H9 (cell line): Measurements from ENCODE around the gene OR6T1. TPM values are rescaled to one million over a fixed set of nuclear protein-coding genes. Genes with fewer than 3 reads are reported as not detected.

Experiments used
- DNase-seq: peaks from one replicate; pipeline ENCODE4 v3.0.0-alpha.2; 2017
- H2AFZ ChIP-seq: one replicate; pipeline ENCODE4 v1.6.1; 2013; ENCODE audit warnings: mild to moderate bottlenecking, low read length, control low read depth, moderate library complexity
- H2AK5ac ChIP-seq: 2 replicates; pipeline ENCODE4 v1.6.1; 2013; ENCODE audit warnings: low read length, control low read depth, mixed read lengths; ENCODE audit not compliant: insufficient read length
- H2BK120ac ChIP-seq: one replicate; pipeline ENCODE4 v1.6.1; 2013; ENCODE audit warnings: low read depth, mild to moderate bottlenecking, low read length, control low read depth, inconsistent platforms; ENCODE audit not compliant: poor library complexity, severe bottlenecking
- H2BK12ac ChIP-seq: 2 replicates; pipeline ENCODE4 v1.6.1; 2013; ENCODE audit warnings: low read length, control low read depth, mixed read lengths, low read depth; ENCODE audit not compliant: insufficient read length
- H2BK15ac ChIP-seq: 2 replicates; pipeline ENCODE4 v1.6.1; 2013; ENCODE audit warnings: low read depth, low read length, control low read depth
- H2BK20ac ChIP-seq: one replicate; pipeline ENCODE4 v1.6.1; 2013; ENCODE audit warnings: low read depth, mild to moderate bottlenecking, low read length, control low read depth, inconsistent platforms; ENCODE audit not compliant: poor library complexity, severe bottlenecking
- H2BK5ac ChIP-seq: 2 replicates; pipeline ENCODE4 v1.6.1; 2013; ENCODE audit warnings: low read length, control low read depth, mixed read lengths; ENCODE audit not compliant: insufficient read length
- H3K14ac ChIP-seq: 2 replicates; pipeline ENCODE4 v1.6.1; 2013; ENCODE audit warnings: low read length, control low read depth; ENCODE audit not compliant: insufficient read depth
- H3K18ac ChIP-seq: 2 replicates; pipeline ENCODE4 v1.6.1; 2013; ENCODE audit warnings: low read depth, mild to moderate bottlenecking, mixed read lengths, low read length, control low read depth; ENCODE audit not compliant: insufficient read length
- H3K23ac ChIP-seq: 2 replicates; pipeline ENCODE4 v1.6.1; 2013; ENCODE audit warnings: low read length, control low read depth, mixed read lengths, low read depth; ENCODE audit not compliant: insufficient read length
- H3K23me2 ChIP-seq: 2 replicates; pipeline ENCODE4 v1.6.1; 2013; ENCODE audit warnings: low read depth, mild to moderate bottlenecking, mixed read lengths, low read length, control low read depth; ENCODE audit not compliant: insufficient read length, poor library complexity, severe bottlenecking
- H3K27ac ChIP-seq: 2 replicates; pipeline ENCODE4 v1.5.1; 2013; ENCODE audit warnings: low read length, control low read depth, mixed read lengths, low read depth; ENCODE audit not compliant: insufficient read length
- H3K27me3 ChIP-seq: 2 replicates; pipeline ENCODE4 v1.6.1; 2013; ENCODE audit warnings: low read length, control low read depth, inconsistent platforms; ENCODE audit not compliant: insufficient read depth
- H3K4ac ChIP-seq: 2 replicates; pipeline ENCODE4 v1.6.1; 2013; ENCODE audit warnings: low read depth, mild to moderate bottlenecking, control low read depth, inconsistent platforms, low read length, moderate library complexity
- H3K4me1 ChIP-seq: 2 replicates; pipeline ENCODE4 v1.6.1; 2013; ENCODE audit warnings: low read length, control low read depth, inconsistent platforms; ENCODE audit not compliant: insufficient read depth
- H3K4me2 ChIP-seq: 2 replicates; pipeline ENCODE4 v1.6.1; 2013; ENCODE audit warnings: low read length, control low read depth, mixed read lengths; ENCODE audit not compliant: insufficient read length, insufficient read depth
- H3K56ac ChIP-seq: 2 replicates; pipeline ENCODE4 v1.6.1; 2013; ENCODE audit warnings: low read depth, mild to moderate bottlenecking, mixed read lengths, low read length, control low read depth; ENCODE audit not compliant: insufficient read length
- H3K79me1 ChIP-seq: 2 replicates; pipeline ENCODE4 v1.6.1; 2013; ENCODE audit warnings: low read depth, mild to moderate bottlenecking, moderate library complexity, low read length, control low read depth, inconsistent platforms; ENCODE audit not compliant: insufficient read depth, poor library complexity, severe bottlenecking
- H3K79me2 ChIP-seq: 2 replicates; pipeline ENCODE4 v1.6.1; 2013; ENCODE audit warnings: low read length, control low read depth, inconsistent platforms; ENCODE audit not compliant: insufficient read depth
- H3K9ac ChIP-seq: 2 replicates; pipeline ENCODE4 v1.6.1; 2013; ENCODE audit warnings: low read length, control low read depth, mixed read lengths; ENCODE audit not compliant: insufficient read length; ENCODE audit errors: extremely low read depth
- H3K9me3 ChIP-seq: one replicate; pipeline ENCODE4 v1.6.1; 2013; ENCODE audit warnings: low read depth, low read length, inconsistent platforms; ENCODE audit not compliant: control insufficient read depth
- H3T11ph ChIP-seq: one replicate; pipeline ENCODE4 v1.6.1; 2013; ENCODE audit warnings: mild to moderate bottlenecking, low read length, control low read depth, inconsistent platforms
- H4K20me1 ChIP-seq: one replicate; pipeline ENCODE4 v1.6.1; 2013; ENCODE audit not compliant: control insufficient read depth, insufficient read length, insufficient read depth
- H4K5ac ChIP-seq: 2 replicates; pipeline ENCODE4 v1.6.1; 2013; ENCODE audit warnings: low read depth, mild to moderate bottlenecking, mixed read lengths, low read length, control low read depth; ENCODE audit not compliant: insufficient read length
- H4K8ac ChIP-seq: replicated peaks from 2 replicates; pipeline ENCODE4 v1.6.1; 2013; ENCODE audit warnings: low read length, control low read depth, mixed read lengths, low read depth; ENCODE audit not compliant: insufficient read length
- H4K91ac ChIP-seq: 2 replicates; pipeline ENCODE4 v1.6.1; 2013; ENCODE audit warnings: low read depth, mild to moderate bottlenecking, moderate library complexity, mixed read lengths, low read length, control low read depth; ENCODE audit not compliant: insufficient read length
- H3K27ac Mint-ChIP-seq, 3 experiments: 2 replicates in 2 of 3; 3 replicates in 1 of 3; pipeline ENCODE4 v1.8.0; 2020 to 2021; ENCODE audit warnings: mixed read lengths in 3 of 3, mild to moderate bottlenecking in 1 of 3, moderate library complexity in 1 of 3
- H3K27me3 Mint-ChIP-seq: 2 replicates; pipeline ENCODE4 v1.8.0; 2021; ENCODE audit warnings: low read depth, mild to moderate bottlenecking, moderate library complexity, mixed read lengths
- H3K36me3 Mint-ChIP-seq, 3 experiments: 2 replicates in 2 of 3; 3 replicates in 1 of 3; pipeline ENCODE4 v1.8.0; 2020 to 2021; ENCODE audit warnings: low read depth in 3 of 3, mixed read lengths in 3 of 3; ENCODE audit not compliant: insufficient read depth in 1 of 3
- H3K4me1 Mint-ChIP-seq, 2 experiments: 2 replicates each; pipeline ENCODE4 v1.8.0; 2020; ENCODE audit warnings: mixed read lengths in 2 of 2
- H3K4me3 Mint-ChIP-seq, 2 experiments: 2 replicates in 1 of 2; 3 replicates in 1 of 2; pipeline ENCODE4 v1.8.0; 2020 to 2021; ENCODE audit warnings: mild to moderate bottlenecking in 2 of 2, mixed read lengths in 2 of 2, moderate library complexity in 1 of 2
- H3K9me3 Mint-ChIP-seq, 2 experiments: 2 replicates in 1 of 2; 3 replicates in 1 of 2; pipeline ENCODE4 v1.8.0; 2020; ENCODE audit warnings: mild to moderate bottlenecking in 2 of 2, mixed read lengths in 2 of 2, moderate library complexity in 1 of 2
- WGBS: extraction: QIAGEN DNeasy Blood & Tissue Kit; methylation state at CpG from one replicate; pipeline ENCODE4 v1.1.7; 2013; ENCODE audit warnings: missing lambda C conversion rate, low lambda C conversion rate, mixed read lengths; ENCODE audit not compliant: insufficient read length; ENCODE audit errors: extremely low coverage; 5-methylcytosine and 5-hydroxymethylcytosine counted together
- total RNA-seq: library from RNA; stranded (reverse); gene quantifications from 2 replicates; pipeline ENCODE4 v1.2.1, GENCODE V29; 2021
- TF ChIP-seq, protein P1 (sequence below): fragments of 200-600 bp; sonication (generic); conservative IDR thresholded peaks from 3 replicates; pipeline ENCODE4 v1.8.0; 2021; ENCODE audit warnings: antibody characterized with exemption, mild to moderate bottlenecking

Gene OR6T1
- total RNA-seq, 1 experiment from 2014 or later: not detected

DNA sequence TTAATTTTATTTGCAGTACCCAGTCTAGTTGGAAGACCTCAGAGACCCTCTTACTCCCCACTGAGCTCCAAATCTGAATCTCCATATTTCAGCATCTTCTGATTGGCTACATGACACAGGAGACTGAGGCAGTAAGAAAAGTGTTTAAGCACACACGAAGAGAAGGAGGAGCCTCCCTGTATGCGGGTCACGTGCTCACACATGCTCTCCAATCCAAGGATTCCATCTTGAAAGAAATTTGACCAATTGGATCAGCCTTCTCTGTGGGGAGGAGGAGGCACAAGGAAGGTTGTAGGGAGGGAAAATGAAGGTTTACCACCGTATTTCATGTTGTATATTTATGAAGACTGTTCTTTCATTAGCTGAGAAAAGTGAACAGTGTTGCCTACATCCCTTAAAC, 1.2 kb downstream of the OR6T1 start:
- Histone ChIP-seq H3K4me1 (no peaks in the 10 kb centered on the region), H3K4ac (no peak overlapping the region), H3K9ac (no peak overlapping the region), H3K4me2 (no peak overlapping the region), H2BK5ac (no peak overlapping the region), H3K56ac (no peak overlapping the region), H4K5ac (no peak overlapping the region), H2AFZ (no peak overlapping the region), H2BK120ac (no peak overlapping the region), H2BK12ac (no peak overlapping the region), H3K18ac (no peak overlapping the region), H3T11ph (no peak overlapping the region), H2AK5ac (no peak overlapping the region), H3K27me3 (no peaks in the 10 kb centered on the region), H3K27ac (no peak overlapping the region), H3K79me1 (no peaks in the 10 kb centered on the region), H3K79me2 (no peaks in the 10 kb centered on the region), H3K23ac (no peak overlapping the region), H4K91ac (no peak overlapping the region), H2BK15ac (no peak overlapping the region), H4K20me1 (no peaks in the 10 kb centered on the region), H3K9me3 (no peaks in the 10 kb centered on the region), H3K23me2 (no peaks in the 10 kb centered on the region), H2BK20ac (no peak overlapping the region), H3K14ac (no peak overlapping the region), H4K8ac (no peak overlapping the region)
- no peak for DNase-seq
- no peaks in the 10 kb centered on the region for H3K4me1 Mint-ChIP-seq
- TF ChIP-seq, protein P1, sequence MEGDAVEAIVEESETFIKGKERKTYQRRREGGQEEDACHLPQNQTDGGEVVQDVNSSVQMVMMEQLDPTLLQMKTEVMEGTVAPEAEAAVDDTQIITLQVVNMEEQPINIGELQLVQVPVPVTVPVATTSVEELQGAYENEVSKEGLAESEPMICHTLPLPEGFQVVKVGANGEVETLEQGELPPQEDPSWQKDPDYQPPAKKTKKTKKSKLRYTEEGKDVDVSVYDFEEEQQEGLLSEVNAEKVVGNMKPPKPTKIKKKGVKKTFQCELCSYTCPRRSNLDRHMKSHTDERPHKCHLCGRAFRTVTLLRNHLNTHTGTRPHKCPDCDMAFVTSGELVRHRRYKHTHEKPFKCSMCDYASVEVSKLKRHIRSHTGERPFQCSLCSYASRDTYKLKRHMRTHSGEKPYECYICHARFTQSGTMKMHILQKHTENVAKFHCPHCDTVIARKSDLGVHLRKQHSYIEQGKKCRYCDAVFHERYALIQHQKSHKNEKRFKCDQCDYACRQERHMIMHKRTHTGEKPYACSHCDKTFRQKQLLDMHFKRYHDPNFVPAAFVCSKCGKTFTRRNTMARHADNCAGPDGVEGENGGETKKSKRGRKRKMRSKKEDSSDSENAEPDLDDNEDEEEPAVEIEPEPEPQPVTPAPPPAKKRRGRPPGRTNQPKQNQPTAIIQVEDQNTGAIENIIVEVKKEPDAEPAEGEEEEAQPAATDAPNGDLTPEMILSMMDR: no peak
- H3K4me3 Mint-ChIP-seq: no peak overlapping the region
- no peaks in the 10 kb centered on the region for H3K36me3 Mint-ChIP-seq
- no peak overlapping the region for H3K27ac Mint-ChIP-seq
- H3K27me3 Mint-ChIP-seq: no peaks in the 10 kb centered on the region; the same call in 1 of the 2 replicates
- no peaks in the 10 kb centered on the region for H3K9me3 Mint-ChIP-seq
- WGBS: no CpG with 5 or more reads among the region's 4 CpGs
